H9 (cell line): ENCODE data around the gene GCG. TPM values are rescaled to one million over a fixed set of nuclear protein-coding genes. Genes with fewer than 3 reads are reported as not detected.

ENCODE experiments used
- DNase-seq: peaks from one replicate; pipeline ENCODE4 v3.0.0-alpha.2; 2017
- H2AFZ ChIP-seq: one replicate; pipeline ENCODE4 v1.6.1; 2013; ENCODE audit warnings: mild to moderate bottlenecking, low read length, control low read depth, moderate library complexity
- H2AK5ac ChIP-seq: 2 replicates; pipeline ENCODE4 v1.6.1; 2013; ENCODE audit warnings: low read length, control low read depth, mixed read lengths; ENCODE audit not compliant: insufficient read length
- H2BK120ac ChIP-seq: one replicate; pipeline ENCODE4 v1.6.1; 2013; ENCODE audit warnings: low read depth, mild to moderate bottlenecking, low read length, control low read depth, inconsistent platforms; ENCODE audit not compliant: poor library complexity, severe bottlenecking
- H2BK12ac ChIP-seq: 2 replicates; pipeline ENCODE4 v1.6.1; 2013; ENCODE audit warnings: low read length, control low read depth, mixed read lengths, low read depth; ENCODE audit not compliant: insufficient read length
- H2BK15ac ChIP-seq: 2 replicates; pipeline ENCODE4 v1.6.1; 2013; ENCODE audit warnings: low read depth, low read length, control low read depth
- H2BK20ac ChIP-seq: one replicate; pipeline ENCODE4 v1.6.1; 2013; ENCODE audit warnings: low read depth, mild to moderate bottlenecking, low read length, control low read depth, inconsistent platforms; ENCODE audit not compliant: poor library complexity, severe bottlenecking
- H2BK5ac ChIP-seq: 2 replicates; pipeline ENCODE4 v1.6.1; 2013; ENCODE audit warnings: low read length, control low read depth, mixed read lengths; ENCODE audit not compliant: insufficient read length
- H3K14ac ChIP-seq: 2 replicates; pipeline ENCODE4 v1.6.1; 2013; ENCODE audit warnings: low read length, control low read depth; ENCODE audit not compliant: insufficient read depth
- H3K18ac ChIP-seq: 2 replicates; pipeline ENCODE4 v1.6.1; 2013; ENCODE audit warnings: low read depth, mild to moderate bottlenecking, mixed read lengths, low read length, control low read depth; ENCODE audit not compliant: insufficient read length
- H3K23ac ChIP-seq: 2 replicates; pipeline ENCODE4 v1.6.1; 2013; ENCODE audit warnings: low read length, control low read depth, mixed read lengths, low read depth; ENCODE audit not compliant: insufficient read length
- H3K23me2 ChIP-seq: 2 replicates; pipeline ENCODE4 v1.6.1; 2013; ENCODE audit warnings: low read depth, mild to moderate bottlenecking, mixed read lengths, low read length, control low read depth; ENCODE audit not compliant: insufficient read length, poor library complexity, severe bottlenecking
- H3K27ac ChIP-seq: 2 replicates; pipeline ENCODE4 v1.5.1; 2013; ENCODE audit warnings: low read length, control low read depth, mixed read lengths, low read depth; ENCODE audit not compliant: insufficient read length
- H3K27me3 ChIP-seq: 2 replicates; pipeline ENCODE4 v1.6.1; 2013; ENCODE audit warnings: low read length, control low read depth, inconsistent platforms; ENCODE audit not compliant: insufficient read depth
- H3K4ac ChIP-seq: 2 replicates; pipeline ENCODE4 v1.6.1; 2013; ENCODE audit warnings: low read depth, mild to moderate bottlenecking, control low read depth, inconsistent platforms, low read length, moderate library complexity
- H3K4me1 ChIP-seq: 2 replicates; pipeline ENCODE4 v1.6.1; 2013; ENCODE audit warnings: low read length, control low read depth, inconsistent platforms; ENCODE audit not compliant: insufficient read depth
- H3K4me2 ChIP-seq: 2 replicates; pipeline ENCODE4 v1.6.1; 2013; ENCODE audit warnings: low read length, control low read depth, mixed read lengths; ENCODE audit not compliant: insufficient read length, insufficient read depth
- H3K56ac ChIP-seq: 2 replicates; pipeline ENCODE4 v1.6.1; 2013; ENCODE audit warnings: low read depth, mild to moderate bottlenecking, mixed read lengths, low read length, control low read depth; ENCODE audit not compliant: insufficient read length
- H3K79me1 ChIP-seq: 2 replicates; pipeline ENCODE4 v1.6.1; 2013; ENCODE audit warnings: low read depth, mild to moderate bottlenecking, moderate library complexity, low read length, control low read depth, inconsistent platforms; ENCODE audit not compliant: insufficient read depth, poor library complexity, severe bottlenecking
- H3K79me2 ChIP-seq: 2 replicates; pipeline ENCODE4 v1.6.1; 2013; ENCODE audit warnings: low read length, control low read depth, inconsistent platforms; ENCODE audit not compliant: insufficient read depth
- H3K9ac ChIP-seq: 2 replicates; pipeline ENCODE4 v1.6.1; 2013; ENCODE audit warnings: low read length, control low read depth, mixed read lengths; ENCODE audit not compliant: insufficient read length; ENCODE audit errors: extremely low read depth
- H3K9me3 ChIP-seq: one replicate; pipeline ENCODE4 v1.6.1; 2013; ENCODE audit warnings: low read depth, low read length, inconsistent platforms; ENCODE audit not compliant: control insufficient read depth
- H3T11ph ChIP-seq: one replicate; pipeline ENCODE4 v1.6.1; 2013; ENCODE audit warnings: mild to moderate bottlenecking, low read length, control low read depth, inconsistent platforms
- H4K20me1 ChIP-seq: one replicate; pipeline ENCODE4 v1.6.1; 2013; ENCODE audit not compliant: control insufficient read depth, insufficient read length, insufficient read depth
- H4K5ac ChIP-seq: 2 replicates; pipeline ENCODE4 v1.6.1; 2013; ENCODE audit warnings: low read depth, mild to moderate bottlenecking, mixed read lengths, low read length, control low read depth; ENCODE audit not compliant: insufficient read length
- H4K8ac ChIP-seq: replicated peaks from 2 replicates; pipeline ENCODE4 v1.6.1; 2013; ENCODE audit warnings: low read length, control low read depth, mixed read lengths, low read depth; ENCODE audit not compliant: insufficient read length
- H4K91ac ChIP-seq: 2 replicates; pipeline ENCODE4 v1.6.1; 2013; ENCODE audit warnings: low read depth, mild to moderate bottlenecking, moderate library complexity, mixed read lengths, low read length, control low read depth; ENCODE audit not compliant: insufficient read length
- H3K27ac Mint-ChIP-seq, 3 experiments: 2 replicates in 2 of 3; 3 replicates in 1 of 3; pipeline ENCODE4 v1.8.0; 2020 to 2021; ENCODE audit warnings: mixed read lengths in 3 of 3, mild to moderate bottlenecking in 1 of 3, moderate library complexity in 1 of 3
- H3K27me3 Mint-ChIP-seq: 2 replicates; pipeline ENCODE4 v1.8.0; 2021; ENCODE audit warnings: low read depth, mild to moderate bottlenecking, moderate library complexity, mixed read lengths
- H3K36me3 Mint-ChIP-seq, 3 experiments: 2 replicates in 2 of 3; 3 replicates in 1 of 3; pipeline ENCODE4 v1.8.0; 2020 to 2021; ENCODE audit warnings: low read depth in 3 of 3, mixed read lengths in 3 of 3; ENCODE audit not compliant: insufficient read depth in 1 of 3
- H3K4me1 Mint-ChIP-seq, 2 experiments: 2 replicates each; pipeline ENCODE4 v1.8.0; 2020; ENCODE audit warnings: mixed read lengths in 2 of 2
- H3K4me3 Mint-ChIP-seq, 2 experiments: 2 replicates in 1 of 2; 3 replicates in 1 of 2; pipeline ENCODE4 v1.8.0; 2020 to 2021; ENCODE audit warnings: mild to moderate bottlenecking in 2 of 2, mixed read lengths in 2 of 2, moderate library complexity in 1 of 2
- H3K9me3 Mint-ChIP-seq, 2 experiments: 2 replicates in 1 of 2; 3 replicates in 1 of 2; pipeline ENCODE4 v1.8.0; 2020; ENCODE audit warnings: mild to moderate bottlenecking in 2 of 2, mixed read lengths in 2 of 2, moderate library complexity in 1 of 2
- WGBS: extraction: QIAGEN DNeasy Blood & Tissue Kit; methylation state at CpG from one replicate; pipeline ENCODE4 v1.1.7; 2013; ENCODE audit warnings: missing lambda C conversion rate, low lambda C conversion rate, mixed read lengths; ENCODE audit not compliant: insufficient read length; ENCODE audit errors: extremely low coverage; 5-methylcytosine and 5-hydroxymethylcytosine counted together
- total RNA-seq: library from RNA; stranded (reverse); gene quantifications from 2 replicates; pipeline ENCODE4 v1.2.1, GENCODE V29; 2021
- TF ChIP-seq, protein P1 (sequence below): fragments of 200-600 bp; sonication (generic); conservative IDR thresholded peaks from 3 replicates; pipeline ENCODE4 v1.8.0; 2021; ENCODE audit warnings: antibody characterized with exemption, mild to moderate bottlenecking

The GCG gene
- total RNA-seq, 1 experiment from 2014 or later: not detected

DNA sequence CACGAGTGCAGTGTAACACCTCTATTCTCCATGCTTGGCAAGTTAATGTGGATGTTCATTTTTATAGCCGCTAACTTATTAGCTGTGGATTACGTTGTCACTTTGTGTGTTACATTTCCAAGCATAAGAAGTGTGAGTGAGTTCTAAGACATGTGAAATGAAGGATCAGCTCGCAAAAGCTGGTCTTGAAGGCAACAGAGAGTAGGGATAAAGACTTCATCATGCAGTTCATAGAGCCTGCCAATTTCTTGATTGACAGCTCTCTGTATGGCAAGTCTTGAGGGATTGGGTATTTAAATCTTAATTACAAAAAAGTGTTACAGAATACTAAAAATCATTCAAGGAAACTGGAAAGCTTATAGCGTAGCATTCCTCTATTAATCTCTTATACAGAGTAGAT lies 52.2 kb downstream of the GCG start:
- DNase-seq: no peak
- Histone ChIP-seq H2BK12ac (no peak overlapping the region), H3K27me3 (no peaks in the 10 kb centered on the region), H3K79me2 (no peaks in the 10 kb centered on the region), H3K23me2 (no peaks in the 10 kb centered on the region), H3K9me3 (no peaks in the 10 kb centered on the region), H4K91ac (no peak overlapping the region), H3T11ph (no peak overlapping the region), H3K18ac (no peak overlapping the region), H3K9ac (no peak overlapping the region), H3K27ac (no peak overlapping the region), H2AFZ (no peak overlapping the region), H2AK5ac (no peak overlapping the region), H2BK15ac (no peak overlapping the region), H3K14ac (no peak overlapping the region), H3K4ac (no peak overlapping the region), H3K23ac (no peak overlapping the region), H3K56ac (no peak overlapping the region), H2BK20ac (no peak overlapping the region), H2BK120ac (no peak overlapping the region), H2BK5ac (no peak overlapping the region), H3K79me1 (no peaks in the 10 kb centered on the region), H3K4me1 (no peaks in the 10 kb centered on the region), H4K8ac (no peak overlapping the region), H4K5ac (no peak overlapping the region), H4K20me1 (no peaks in the 10 kb centered on the region), H3K4me2 (no peak overlapping the region)
- no peaks in the 10 kb centered on the region for H3K4me1 Mint-ChIP-seq
- no peak overlapping the region for H3K27ac Mint-ChIP-seq
- no peak overlapping the region for H3K4me3 Mint-ChIP-seq
- TF ChIP-seq, protein P1, sequence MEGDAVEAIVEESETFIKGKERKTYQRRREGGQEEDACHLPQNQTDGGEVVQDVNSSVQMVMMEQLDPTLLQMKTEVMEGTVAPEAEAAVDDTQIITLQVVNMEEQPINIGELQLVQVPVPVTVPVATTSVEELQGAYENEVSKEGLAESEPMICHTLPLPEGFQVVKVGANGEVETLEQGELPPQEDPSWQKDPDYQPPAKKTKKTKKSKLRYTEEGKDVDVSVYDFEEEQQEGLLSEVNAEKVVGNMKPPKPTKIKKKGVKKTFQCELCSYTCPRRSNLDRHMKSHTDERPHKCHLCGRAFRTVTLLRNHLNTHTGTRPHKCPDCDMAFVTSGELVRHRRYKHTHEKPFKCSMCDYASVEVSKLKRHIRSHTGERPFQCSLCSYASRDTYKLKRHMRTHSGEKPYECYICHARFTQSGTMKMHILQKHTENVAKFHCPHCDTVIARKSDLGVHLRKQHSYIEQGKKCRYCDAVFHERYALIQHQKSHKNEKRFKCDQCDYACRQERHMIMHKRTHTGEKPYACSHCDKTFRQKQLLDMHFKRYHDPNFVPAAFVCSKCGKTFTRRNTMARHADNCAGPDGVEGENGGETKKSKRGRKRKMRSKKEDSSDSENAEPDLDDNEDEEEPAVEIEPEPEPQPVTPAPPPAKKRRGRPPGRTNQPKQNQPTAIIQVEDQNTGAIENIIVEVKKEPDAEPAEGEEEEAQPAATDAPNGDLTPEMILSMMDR: no peak
- WGBS: no CpG with 5 or more reads among the region's 5 CpGs
- no peaks in the 10 kb centered on the region for H3K9me3 Mint-ChIP-seq
- H3K36me3 Mint-ChIP-seq: no peaks in the 10 kb centered on the region; a peak in 1 of 7 replicates
- peaks cover under 1% of the 10 kb centered on the region; the same call in 1 of the 2 replicates for H3K27me3 Mint-ChIP-seq

Other genes with a start within 250 kb of the GCG start
- 2.2 and 2.8 TPM in 2 replicates for gene DPP4, start 78.0 kb downstream of the GCG start, total RNA-seq
- not detected in 2 replicates for gene FAP, start 91.2 kb upstream of the GCG start, total RNA-seq
- 0.81 and 1.1 TPM in 2 replicates for gene IFIH1, start 166.4 kb upstream of the GCG start, total RNA-seq
- 31.0 and 32.9 TPM in 2 replicates for gene GCA, start 191.9 kb upstream of the GCG start, total RNA-seq